Neural progenitor cell (in vitro differentiated cells): Measurements from ENCODE around the gene SMARCA4.
"Not testable (repeated sequence)": the region's sequence is repeated elsewhere in the genome, so short reads cannot be mapped to it uniquely, and the experiment has no call there.

Experiments
- CTCF ChIP-seq: fragments of 200-600 bp; sonication (generic); IDR thresholded peaks from 2 replicates; pipeline ENCODE4 v1.5.1; 2017; ENCODE audit warnings: antibody characterized with exemption, mild to moderate bottlenecking
- EZH2phosphoT487 ChIP-seq: fragments of 200-600 bp; sonication (generic); IDR thresholded peaks from 2 replicates; pipeline ENCODE4 v1.6.1; 2017; ENCODE audit warnings: antibody characterized with exemption

- not testable (repeated sequence) for TF ChIP-seq CTCF, EZH2phosphoT487
Measured at GRCh38 chr19:11103667-11104066, 142.8 kb downstream of the SMARCA4 start.
